GM12801 (cell line): ENCODE measurements around the gene COL23A1.

Experiments used
- TF ChIP-seq, protein P1 (sequence below): IDR thresholded peaks from one replicate; pipeline ENCODE4 v1.5.1; 2011; ENCODE audit warnings: control low read depth; ENCODE audit not compliant: insufficient read length; ENCODE audit errors: extremely low read depth

COL23A1 gene

DNA sequence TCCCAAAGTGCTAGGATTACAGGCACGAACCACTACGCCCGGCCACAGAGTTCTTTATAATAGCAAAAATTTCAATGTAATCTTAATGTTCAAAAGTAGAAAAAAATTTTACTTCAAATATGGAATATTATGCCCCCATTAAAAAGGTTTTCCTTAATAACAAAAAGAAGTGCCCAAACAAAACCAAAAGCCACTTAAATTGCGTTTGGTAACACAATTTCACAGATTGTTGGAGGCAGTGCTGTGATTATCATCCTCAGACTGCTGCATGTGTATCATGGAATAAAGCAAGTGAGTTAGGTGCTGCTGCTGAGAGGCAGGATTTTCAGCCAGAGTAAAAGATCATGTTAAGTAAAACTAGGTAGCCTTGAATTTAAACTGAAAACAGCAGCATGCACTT lies 132.7 kb downstream of the COL23A1 start:
- TF ChIP-seq, protein P1, sequence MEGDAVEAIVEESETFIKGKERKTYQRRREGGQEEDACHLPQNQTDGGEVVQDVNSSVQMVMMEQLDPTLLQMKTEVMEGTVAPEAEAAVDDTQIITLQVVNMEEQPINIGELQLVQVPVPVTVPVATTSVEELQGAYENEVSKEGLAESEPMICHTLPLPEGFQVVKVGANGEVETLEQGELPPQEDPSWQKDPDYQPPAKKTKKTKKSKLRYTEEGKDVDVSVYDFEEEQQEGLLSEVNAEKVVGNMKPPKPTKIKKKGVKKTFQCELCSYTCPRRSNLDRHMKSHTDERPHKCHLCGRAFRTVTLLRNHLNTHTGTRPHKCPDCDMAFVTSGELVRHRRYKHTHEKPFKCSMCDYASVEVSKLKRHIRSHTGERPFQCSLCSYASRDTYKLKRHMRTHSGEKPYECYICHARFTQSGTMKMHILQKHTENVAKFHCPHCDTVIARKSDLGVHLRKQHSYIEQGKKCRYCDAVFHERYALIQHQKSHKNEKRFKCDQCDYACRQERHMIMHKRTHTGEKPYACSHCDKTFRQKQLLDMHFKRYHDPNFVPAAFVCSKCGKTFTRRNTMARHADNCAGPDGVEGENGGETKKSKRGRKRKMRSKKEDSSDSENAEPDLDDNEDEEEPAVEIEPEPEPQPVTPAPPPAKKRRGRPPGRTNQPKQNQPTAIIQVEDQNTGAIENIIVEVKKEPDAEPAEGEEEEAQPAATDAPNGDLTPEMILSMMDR, result no peak

DNA sequence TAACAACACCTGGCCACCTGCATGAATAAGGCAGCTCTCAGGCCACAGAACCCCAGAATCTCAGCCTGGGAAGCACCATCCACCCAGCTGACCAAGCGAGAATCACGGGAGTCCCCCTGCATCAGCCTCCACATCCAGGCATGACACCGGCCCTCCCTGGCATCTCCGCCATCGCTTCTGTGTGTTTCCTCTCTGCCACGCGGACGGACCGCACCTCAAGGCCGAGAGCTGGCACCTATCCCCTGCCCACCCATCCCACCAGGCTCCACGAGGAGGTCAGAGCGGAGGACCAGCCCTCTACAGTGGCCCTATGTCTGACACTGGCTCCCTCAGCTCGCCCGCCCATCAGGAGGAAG lies 134.7 kb downstream of the COL23A1 start:
- TF ChIP-seq, protein P1, result no peak

DNA sequence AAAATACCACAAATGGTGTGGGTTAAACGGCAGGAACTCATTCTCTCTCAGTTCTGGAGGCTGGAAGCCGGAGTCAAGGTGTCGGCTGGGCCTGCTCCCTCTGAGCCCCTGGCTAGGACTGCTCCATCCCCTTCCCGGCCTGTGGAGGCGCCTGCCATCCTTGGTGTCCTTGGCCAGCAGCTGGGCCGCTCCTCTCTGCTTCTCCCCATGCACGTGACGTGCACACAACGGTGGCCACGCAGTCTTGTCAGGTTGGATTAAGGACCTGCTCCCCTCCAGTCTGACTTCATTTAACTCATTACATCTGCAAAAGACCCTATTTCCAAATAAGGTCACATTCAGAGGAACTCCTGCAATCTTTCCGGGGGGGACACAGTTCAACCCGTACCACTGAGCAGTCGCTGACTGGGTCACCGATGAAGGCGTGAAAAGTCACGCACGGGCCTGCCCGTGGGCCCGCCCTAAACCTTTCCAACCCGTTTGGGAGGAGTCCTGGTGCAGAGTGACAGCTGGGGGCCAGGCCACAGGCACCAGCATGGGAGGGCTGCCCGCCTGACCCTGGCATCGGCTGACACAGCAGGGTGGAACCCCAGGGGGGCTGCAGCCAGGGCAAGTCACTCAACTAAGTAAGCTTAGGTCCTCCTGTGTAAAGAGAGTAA lies 135.2 kb downstream of the COL23A1 start:
- TF ChIP-seq, protein P1, result no peak

DNA sequence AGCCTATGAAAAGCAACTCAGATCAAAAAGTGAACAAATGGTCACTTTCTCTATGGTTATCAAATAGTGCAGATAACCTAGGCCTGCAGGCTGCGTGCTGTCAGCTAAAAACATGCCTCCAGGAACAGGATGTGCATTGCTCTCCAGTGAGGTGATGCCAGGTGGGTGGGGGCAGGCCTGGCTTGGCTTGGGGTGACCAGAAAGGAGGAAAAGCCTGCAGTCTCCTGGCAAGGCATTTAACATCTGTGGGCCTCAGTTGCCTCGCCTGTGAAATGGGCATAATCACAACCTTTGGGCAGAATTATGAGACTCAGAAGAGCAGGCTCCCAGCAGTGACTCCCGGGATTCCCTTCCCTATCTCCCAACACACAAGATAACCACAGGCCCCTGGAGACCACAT lies 135.9 kb downstream of the COL23A1 start:
- TF ChIP-seq, protein P1, result no peak

DNA sequence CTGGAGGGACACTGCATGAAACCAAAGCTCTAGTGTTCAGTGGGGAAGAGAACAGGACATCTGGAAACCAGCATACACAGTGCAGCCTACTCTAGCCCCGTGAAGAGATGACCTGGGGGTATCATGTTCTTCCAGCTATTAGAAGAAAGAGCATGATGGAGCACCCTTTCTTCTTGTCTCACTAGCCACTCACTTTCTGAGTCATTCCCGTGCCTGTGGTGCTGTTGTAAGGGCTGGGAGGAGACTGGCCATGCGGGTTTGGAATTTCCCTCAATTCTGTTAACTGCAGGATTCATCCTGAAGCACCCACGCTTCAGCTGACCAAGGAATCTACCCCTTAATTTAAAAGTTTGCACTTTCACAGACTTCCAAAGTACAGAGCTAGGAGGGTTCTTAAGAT lies 137.0 kb downstream of the COL23A1 start:
- TF ChIP-seq, protein P1, result no peak

DNA sequence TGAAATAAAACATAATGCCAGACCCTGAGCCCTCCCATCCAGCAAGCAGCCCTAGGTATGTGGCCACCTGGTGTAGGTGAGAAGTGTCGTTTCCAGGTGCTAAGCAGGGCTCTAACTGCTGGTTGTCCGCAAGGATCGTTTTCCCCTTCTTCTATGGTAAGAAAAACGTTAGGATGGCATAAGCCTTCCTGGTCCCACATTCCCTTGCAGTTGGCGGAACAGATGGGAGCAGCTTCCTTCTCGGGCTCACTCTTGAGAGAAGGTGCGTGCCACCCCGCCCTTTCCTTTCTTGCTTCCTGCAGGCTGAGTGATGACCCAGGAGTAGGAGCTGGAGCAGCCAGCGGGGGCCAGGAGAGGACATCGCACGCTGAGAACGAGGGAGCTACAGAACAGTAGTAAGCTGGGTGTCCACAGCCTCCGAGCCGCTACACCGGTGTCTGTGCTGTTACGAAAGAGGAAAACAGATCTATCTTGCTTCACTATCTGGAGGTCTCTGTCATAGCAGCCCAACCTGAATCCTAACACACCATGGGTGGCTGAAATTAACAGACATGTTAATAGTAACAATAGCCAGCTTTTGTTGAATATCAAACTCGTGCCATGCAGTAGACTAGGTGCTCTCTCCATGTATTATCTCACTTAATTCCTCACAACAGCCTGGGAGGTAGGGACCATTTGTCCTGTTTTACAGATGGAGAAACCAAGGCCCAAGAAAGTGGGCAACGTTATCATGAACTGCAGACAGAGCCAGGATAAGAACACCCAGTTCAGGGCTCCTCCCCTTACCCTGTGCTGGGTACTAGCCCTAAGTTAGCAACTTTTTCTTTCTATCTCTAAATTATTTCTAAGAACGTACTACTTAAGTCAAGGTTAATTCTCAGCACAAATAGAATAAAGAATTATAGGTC lies 139.8 kb downstream of the COL23A1 start:
- TF ChIP-seq, protein P1, result no peak

DNA sequence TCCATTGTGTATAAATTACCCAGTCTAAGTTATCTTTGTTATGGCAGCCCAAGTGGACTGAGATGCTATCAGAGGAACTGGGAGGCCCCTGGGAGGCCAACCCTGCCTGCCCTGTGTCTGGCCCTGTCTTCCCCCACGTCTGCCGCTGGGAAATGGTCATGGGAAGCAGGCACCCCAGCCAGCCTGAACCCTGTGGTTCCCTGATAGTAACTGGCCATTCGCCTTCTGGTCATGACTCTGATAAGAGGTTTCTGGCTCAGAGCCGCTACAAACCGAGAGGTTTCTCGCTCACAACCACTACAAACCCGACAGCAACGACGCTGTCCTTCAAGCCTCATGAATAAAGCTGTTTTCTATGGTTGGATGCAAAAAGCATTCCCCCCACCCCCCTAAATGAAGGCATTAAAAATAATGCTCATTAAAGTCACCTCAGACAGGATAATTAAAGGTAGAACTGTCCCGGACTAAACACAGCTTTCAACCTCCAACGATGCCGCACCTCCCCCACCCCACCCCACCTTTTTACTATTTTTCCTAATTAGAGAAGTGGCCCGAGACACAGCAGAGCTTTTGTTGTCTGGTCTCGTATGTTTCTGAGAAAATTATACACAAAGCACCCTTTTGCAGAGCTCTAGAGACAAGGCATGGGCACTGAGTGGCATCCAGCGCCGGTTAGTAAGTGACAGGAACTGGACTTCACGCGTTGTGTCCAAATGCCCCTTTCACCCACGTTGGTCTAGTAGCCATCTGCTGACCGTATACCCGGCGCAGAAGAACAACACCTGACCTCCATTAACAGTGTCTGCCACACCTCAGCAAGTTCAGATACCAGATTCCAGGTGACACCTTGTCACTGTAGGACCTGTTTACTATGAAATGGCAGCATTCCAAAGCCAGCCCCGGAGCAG lies 140.8 kb downstream of the COL23A1 start:
- TF ChIP-seq, protein P1, result no peak
